ENCODE data around the gene DAPK2.

The DAPK2 gene

DNA sequence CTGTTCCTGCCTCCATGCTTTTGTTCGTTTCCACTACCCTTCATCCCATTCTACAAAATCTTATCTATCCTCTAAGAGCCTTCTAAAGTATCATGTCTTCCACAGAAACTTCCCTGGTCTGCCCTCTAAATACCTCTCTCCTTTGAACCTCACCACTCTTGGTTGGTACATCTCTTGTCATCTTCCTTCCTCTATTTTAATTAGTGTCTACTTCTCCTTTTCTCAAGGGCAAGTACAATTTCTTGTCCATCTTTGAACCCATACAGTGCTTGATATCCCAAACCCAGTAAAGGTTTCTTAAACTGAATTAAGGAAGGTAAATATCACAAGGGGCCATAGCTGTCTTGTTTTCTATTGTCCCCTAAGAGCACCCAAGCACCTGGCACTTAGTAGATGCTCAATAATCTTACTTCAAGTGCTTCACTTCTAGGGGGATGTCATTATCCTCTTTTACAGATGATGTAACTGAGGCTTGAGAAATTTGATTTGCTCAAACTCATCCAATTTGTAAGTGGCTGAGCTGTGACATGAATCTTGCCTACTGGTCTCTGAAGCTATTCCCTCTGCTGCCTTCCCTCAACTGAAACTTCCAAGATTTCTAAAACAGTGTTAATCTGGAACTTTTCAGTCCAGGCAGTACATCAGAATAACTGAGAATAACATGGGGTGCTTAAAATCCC lies 2.6 kb upstream of the DAPK2 start:
- H3K4me3 Mint-ChIP-seq, result no peak overlapping the region
- H3K27me3 Mint-ChIP-seq (ENCODE audit: low read depth, poor library complexity), result peaks cover 50% of the 10 kb centered on the region
- peaks cover 42% of the 10 kb centered on the region for H3K4me1 Mint-ChIP-seq
- TF ChIP-seq, protein P1, sequence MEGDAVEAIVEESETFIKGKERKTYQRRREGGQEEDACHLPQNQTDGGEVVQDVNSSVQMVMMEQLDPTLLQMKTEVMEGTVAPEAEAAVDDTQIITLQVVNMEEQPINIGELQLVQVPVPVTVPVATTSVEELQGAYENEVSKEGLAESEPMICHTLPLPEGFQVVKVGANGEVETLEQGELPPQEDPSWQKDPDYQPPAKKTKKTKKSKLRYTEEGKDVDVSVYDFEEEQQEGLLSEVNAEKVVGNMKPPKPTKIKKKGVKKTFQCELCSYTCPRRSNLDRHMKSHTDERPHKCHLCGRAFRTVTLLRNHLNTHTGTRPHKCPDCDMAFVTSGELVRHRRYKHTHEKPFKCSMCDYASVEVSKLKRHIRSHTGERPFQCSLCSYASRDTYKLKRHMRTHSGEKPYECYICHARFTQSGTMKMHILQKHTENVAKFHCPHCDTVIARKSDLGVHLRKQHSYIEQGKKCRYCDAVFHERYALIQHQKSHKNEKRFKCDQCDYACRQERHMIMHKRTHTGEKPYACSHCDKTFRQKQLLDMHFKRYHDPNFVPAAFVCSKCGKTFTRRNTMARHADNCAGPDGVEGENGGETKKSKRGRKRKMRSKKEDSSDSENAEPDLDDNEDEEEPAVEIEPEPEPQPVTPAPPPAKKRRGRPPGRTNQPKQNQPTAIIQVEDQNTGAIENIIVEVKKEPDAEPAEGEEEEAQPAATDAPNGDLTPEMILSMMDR (IDR thresholded peaks at IDR 0.05), result no peak
- DNase-seq, result no peak
- no peaks in the 10 kb centered on the region for H3K36me3 Mint-ChIP-seq (ENCODE audit: low read depth)
- no peak overlapping the region for H3K27ac Mint-ChIP-seq
- no peaks in the 10 kb centered on the region for H3K9me3 Mint-ChIP-seq

DNA sequence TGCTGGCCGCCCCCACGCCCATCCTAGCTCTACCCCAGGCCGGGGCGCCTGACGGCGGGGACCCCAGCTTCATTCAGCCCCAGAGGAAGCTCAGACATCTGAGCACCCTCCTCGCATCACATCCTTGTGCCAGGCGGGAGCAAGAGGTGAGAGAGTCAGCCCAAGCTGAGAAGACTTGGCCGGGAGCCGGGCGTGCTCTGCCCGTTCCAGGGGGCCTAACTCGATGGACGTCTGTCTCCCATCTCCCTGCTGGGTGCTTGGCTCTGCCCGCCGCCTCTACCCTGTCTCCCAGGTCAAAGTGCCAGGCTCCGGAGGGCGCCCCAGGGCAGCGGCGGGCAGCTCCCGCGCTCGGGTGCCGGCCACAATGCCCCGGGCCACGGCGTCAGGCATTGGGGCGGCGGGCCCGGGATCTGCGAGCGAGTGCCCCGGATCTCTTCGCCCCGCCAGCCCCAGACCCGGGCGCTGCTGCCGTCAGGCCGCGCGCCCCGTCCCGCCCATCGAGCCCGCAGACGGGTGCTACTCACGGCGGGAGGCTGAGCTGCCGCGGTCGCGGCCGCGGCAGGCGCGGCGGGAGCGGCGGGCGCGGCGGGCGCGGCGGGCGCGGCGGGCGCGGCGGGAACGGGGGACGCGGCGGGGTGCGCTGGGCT lies 388 bp downstream of the DAPK2 start:
- peaks cover 19% of the 10 kb centered on the region for H3K4me1 Mint-ChIP-seq
- peak overlapping the region; percentile 72 for H3K4me3 Mint-ChIP-seq
- peaks cover 61% of the 10 kb centered on the region for H3K27me3 Mint-ChIP-seq (ENCODE audit: low read depth, poor library complexity)
- H3K9me3 Mint-ChIP-seq, result no peaks in the 10 kb centered on the region
- DNase-seq, result no peak
- H3K36me3 Mint-ChIP-seq (ENCODE audit: low read depth), result no peaks in the 10 kb centered on the region
- TF ChIP-seq, protein P1 (IDR thresholded peaks at IDR 0.05), result no peak
- no peak overlapping the region for H3K27ac Mint-ChIP-seq

DNA sequence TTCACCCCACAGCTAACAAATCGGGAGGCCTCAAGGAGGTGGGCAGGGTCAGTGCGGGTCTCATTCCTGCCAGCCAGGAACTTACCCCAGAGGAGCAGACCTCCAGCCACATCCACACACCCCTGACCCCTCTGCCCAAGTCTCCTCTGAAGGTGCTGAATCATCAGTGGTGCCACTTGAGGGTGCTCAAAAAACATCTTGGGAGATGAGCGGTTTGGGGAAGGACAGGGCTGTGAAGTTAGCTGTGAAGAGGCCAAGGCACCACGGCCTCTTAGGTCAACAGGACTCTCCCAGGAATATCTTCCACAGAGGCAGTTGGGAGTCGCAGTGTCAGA lies 1.2 kb downstream of the DAPK2 start:
- no peak for DNase-seq
- Mint-ChIP-seq H3K27me3 (ENCODE audit: low read depth, poor library complexity) (peaks cover 57% of the 10 kb centered on the region), H3K4me3 (peak overlapping the region; percentile 72), H3K9me3 (no peaks in the 10 kb centered on the region), H3K27ac (no peak overlapping the region), H3K4me1 (peaks cover 12% of the 10 kb centered on the region), H3K36me3 (ENCODE audit: low read depth) (no peaks in the 10 kb centered on the region)
- TF ChIP-seq, protein P1 (IDR thresholded peaks at IDR 0.05), result no peak

DNA sequence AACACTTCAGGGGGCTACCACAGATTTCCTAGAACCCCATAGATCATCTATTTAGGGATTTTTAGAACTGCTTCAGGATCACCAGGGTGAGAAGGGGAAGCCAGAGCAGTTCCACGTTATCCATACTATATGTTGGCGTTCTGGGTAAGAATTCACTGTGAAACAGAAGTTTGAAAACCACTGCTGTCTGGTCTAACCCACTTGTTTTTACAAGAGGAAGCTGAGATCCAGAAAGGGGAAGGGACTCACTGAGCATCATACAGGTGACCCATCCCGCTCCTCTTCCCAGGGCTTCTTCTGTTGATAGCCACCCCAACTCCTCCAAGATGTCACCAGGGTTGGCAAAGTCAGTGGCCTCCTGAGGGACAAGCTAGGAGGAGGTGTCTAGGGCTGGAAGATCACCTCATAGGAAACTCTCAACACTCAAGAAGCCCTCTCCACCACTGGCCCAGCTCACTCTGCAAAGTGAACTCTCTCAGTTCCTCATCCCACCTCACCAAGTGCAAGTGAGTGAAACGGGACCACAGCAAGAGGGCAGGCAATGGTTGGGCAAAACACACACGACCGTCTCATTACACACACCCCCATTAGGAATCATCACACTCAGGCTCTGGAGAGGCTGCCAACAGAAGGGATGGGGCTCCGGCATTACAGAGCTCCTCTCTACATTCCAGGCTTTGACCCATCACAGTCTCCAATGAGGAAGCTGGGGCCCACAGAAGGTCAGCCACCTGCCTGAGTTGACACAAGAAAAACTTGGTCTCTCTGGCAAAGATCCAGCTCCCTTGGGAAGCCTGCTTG lies 1.8 kb downstream of the DAPK2 start:
- TF ChIP-seq, protein P1 (IDR thresholded peaks at IDR 0.05), result no peak
- no peaks in the 10 kb centered on the region for H3K36me3 Mint-ChIP-seq (ENCODE audit: low read depth)
- H3K9me3 Mint-ChIP-seq, result no peaks in the 10 kb centered on the region
- H3K27me3 Mint-ChIP-seq (ENCODE audit: low read depth, poor library complexity), result peaks cover 60% of the 10 kb centered on the region
- H3K4me1 Mint-ChIP-seq, result peaks cover 12% of the 10 kb centered on the region
- peak overlapping the region; percentile 72 for H3K4me3 Mint-ChIP-seq
- no peak overlapping the region for H3K27ac Mint-ChIP-seq
- no peak for DNase-seq

DNA sequence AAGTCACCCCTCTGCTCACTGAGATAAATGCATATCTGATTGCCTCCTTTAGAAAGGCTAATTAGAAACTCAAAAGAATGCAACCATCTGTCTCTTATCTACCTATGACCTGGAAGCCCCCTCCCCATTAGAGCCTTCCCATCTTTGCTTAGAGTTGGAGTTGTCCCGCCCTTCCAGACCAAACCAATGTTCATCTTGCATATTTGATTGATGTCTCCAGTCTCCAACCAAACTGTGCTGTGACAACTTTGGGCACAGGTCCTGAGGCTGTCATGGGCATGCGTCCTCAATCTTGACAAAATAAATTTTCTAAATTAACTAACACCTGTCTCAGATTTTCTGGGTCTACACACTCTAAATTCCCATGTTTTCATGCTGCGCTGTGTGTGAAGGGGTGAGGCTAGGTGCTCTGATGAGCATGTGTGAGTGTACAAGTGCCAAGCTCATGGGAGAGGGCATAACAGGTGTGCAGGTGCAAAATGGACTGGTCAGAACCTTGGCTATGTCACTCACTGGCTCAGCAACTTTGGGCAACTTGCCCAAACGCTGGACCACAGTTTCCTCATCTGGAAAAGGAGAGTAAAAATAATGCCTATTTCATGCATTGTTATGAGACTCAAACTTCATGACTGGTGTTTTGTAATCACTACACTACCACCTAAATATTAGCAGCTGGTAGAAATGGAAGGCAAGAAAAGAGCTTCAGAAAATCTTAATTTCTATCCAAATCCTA lies 7.2 kb downstream of the DAPK2 start:
- peaks cover 19% of the 10 kb centered on the region for H3K27me3 Mint-ChIP-seq (ENCODE audit: low read depth, poor library complexity)
- TF ChIP-seq, protein P1 (IDR thresholded peaks at IDR 0.05), result no peak
- no peak for DNase-seq
- no peaks in the 10 kb centered on the region for H3K36me3 Mint-ChIP-seq (ENCODE audit: low read depth)
- H3K4me3 Mint-ChIP-seq, result no peak overlapping the region
- no peaks in the 10 kb centered on the region for H3K4me1 Mint-ChIP-seq
- no peak overlapping the region for H3K27ac Mint-ChIP-seq
- H3K9me3 Mint-ChIP-seq, result no peaks in the 10 kb centered on the region

All from nephron progenitor cell (in vitro differentiated cells).